Uterus (tissue), 4 donors: ENCODE measurements around the gene RNASE12. TPM values are rescaled to one million over a fixed set of nuclear protein-coding genes. Genes with fewer than 3 reads are reported as not detected.
A peak's percentile ranks its signal among the peaks of the same experiment; 100 is the strongest.

ENCODE experiments used
- DNase-seq, 2 donors: peaks; one replicate each; pipeline ENCODE4 v3.0.0-alpha.2; 2019 to 2020
- H3K27ac ChIP-seq, 2 donors: fragments of 200-600 bp; sonication (generic); 1 replicate in 1 of 2; 2 replicates in 1 of 2; pipeline ENCODE4 v1.5.1; 2016 to 2018
- H3K27me3 ChIP-seq, 2 donors: fragments of 200-600 bp; sonication (generic); one replicate each; pipeline ENCODE4 v1.5.1; 2018 to 2019; ENCODE audit warnings: control low read depth in 1 of 2
- H3K36me3 ChIP-seq, 2 donors: fragments of 200-600 bp; sonication (generic); one replicate each; pipeline ENCODE4 v1.5.1; 2019; ENCODE audit warnings: control low read depth in 1 of 2
- H3K4me1 ChIP-seq, 2 donors: fragments of 200-600 bp; sonication (generic); one replicate each; pipeline ENCODE4 v1.5.1; 2018 to 2019; ENCODE audit warnings: control low read depth in 1 of 2
- H3K4me3 ChIP-seq, 2 donors: fragments of 200-600 bp; sonication (generic); 1 replicate in 1 of 2; 2 replicates in 1 of 2; pipeline ENCODE4 v1.5.1; 2018 to 2019; ENCODE audit warnings: mild to moderate bottlenecking in 1 of 2
- H3K9me3 ChIP-seq, 2 donors: fragments of 200-600 bp; sonication (generic); one replicate each; pipeline ENCODE4 v1.5.1; 2019; ENCODE audit warnings: control low read depth in 1 of 2
- POLR2A ChIP-seq, 2 donors: fragments of 450-650 bp; IDR thresholded peaks; one replicate each; pipeline ENCODE4 v1.6.1; 2016; ENCODE audit warnings: antibody characterized with exemption in 2 of 2, mild to moderate bottlenecking in 1 of 2, moderate library complexity in 1 of 2
- intact Hi-C: fragments of 100-400 bp; cut with DNase I; formaldehyde crosslinking; loops from one replicate; pipeline ENCODE4 v1.15.1; 2023; ENCODE audit warnings: low total_unique reads
- total RNA-seq, 4 donors: library from RNA; depleted of rRNA in 3 of 4; stranded (reverse); fragments of >200 nt in 3 of 4; gene quantifications; one replicate each; pipeline versions ENCODE4 v1.1.0 to v1.2.4, GENCODE V29; 2014 to 2023
- TF ChIP-seq, protein P1 (sequence below), 4 experiments: fragments of 200-600 bp in 2 of 4; fragments of 450-650 bp in 2 of 4; sonication (generic) in 2 of 4; IDR thresholded peaks; one replicate each; pipeline ENCODE4 v1.5.1; 2016 to 2019; ENCODE audit warnings: antibody characterized with exemption in 4 of 4, mild to moderate bottlenecking in 2 of 4, moderate library complexity in 1 of 4
- donor health status: DM: yes; HTN: yes; CAD: no.

Gene RNASE12
- total RNA-seq, 4 donors from 2014 or later: not detected

GRCh38 chr14:20609215-20610001 lies 18.2 kb upstream of the RNASE12 start:
- TF ChIP-seq, protein P1, sequence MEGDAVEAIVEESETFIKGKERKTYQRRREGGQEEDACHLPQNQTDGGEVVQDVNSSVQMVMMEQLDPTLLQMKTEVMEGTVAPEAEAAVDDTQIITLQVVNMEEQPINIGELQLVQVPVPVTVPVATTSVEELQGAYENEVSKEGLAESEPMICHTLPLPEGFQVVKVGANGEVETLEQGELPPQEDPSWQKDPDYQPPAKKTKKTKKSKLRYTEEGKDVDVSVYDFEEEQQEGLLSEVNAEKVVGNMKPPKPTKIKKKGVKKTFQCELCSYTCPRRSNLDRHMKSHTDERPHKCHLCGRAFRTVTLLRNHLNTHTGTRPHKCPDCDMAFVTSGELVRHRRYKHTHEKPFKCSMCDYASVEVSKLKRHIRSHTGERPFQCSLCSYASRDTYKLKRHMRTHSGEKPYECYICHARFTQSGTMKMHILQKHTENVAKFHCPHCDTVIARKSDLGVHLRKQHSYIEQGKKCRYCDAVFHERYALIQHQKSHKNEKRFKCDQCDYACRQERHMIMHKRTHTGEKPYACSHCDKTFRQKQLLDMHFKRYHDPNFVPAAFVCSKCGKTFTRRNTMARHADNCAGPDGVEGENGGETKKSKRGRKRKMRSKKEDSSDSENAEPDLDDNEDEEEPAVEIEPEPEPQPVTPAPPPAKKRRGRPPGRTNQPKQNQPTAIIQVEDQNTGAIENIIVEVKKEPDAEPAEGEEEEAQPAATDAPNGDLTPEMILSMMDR (IDR thresholded peaks at IDR 0.05): peak; percentile 92 to 97 (median 94)
- TF ChIP-seq POLR2A (IDR thresholded peaks at IDR 0.05): no peak
- peak; percentile 69 to 81 for DNase-seq
- intact Hi-C loops: loop anchor here (10.0 kb wide), 1 partner anchor 275 kb away; the partner anchor contains the start of gene CCNB1IP1
- H3K9me3 ChIP-seq: no peaks in the 10 kb centered on the region
- H3K27ac ChIP-seq: peak overlapping the region; percentile 85 to 97
- H3K4me1 ChIP-seq: peaks cover 0 to under 1% of the 10 kb centered on the region in 2 donors
- H3K36me3 ChIP-seq: no peaks in the 10 kb centered on the region
- no peaks in the 10 kb centered on the region for H3K27me3 ChIP-seq
- H3K4me3 ChIP-seq: peak overlapping the region; percentile 86 to 95

- Histone ChIP-seq H3K36me3 (no peaks in the 10 kb centered on the region), H3K4me1 (no peaks in the 10 kb centered on the region), H3K4me3 (no peak overlapping the region), H3K9me3 (no peaks in the 10 kb centered on the region), H3K27ac (no peak overlapping the region), H3K27me3 (no peaks in the 10 kb centered on the region)
- intact Hi-C loops: loop anchor here (10.0 kb wide), 1 partner anchor 274 kb away; the partner anchor contains the start of gene CCNB1IP1
- no peak for DNase-seq
- TF ChIP-seq POLR2A (IDR thresholded peaks at IDR 0.05): no peak
- TF ChIP-seq, protein P1 (IDR thresholded peaks at IDR 0.05): no peak
These were observed 17.4 kb upstream of the RNASE12 start for GRCh38 chr14:20608383-20609110.

GRCh38 chr14:20607617-20608016 lies 16.4 kb upstream of the RNASE12 start:
- Histone ChIP-seq H3K27me3 (no peaks in the 10 kb centered on the region), H3K4me3 (no peak overlapping the region), H3K36me3 (no peaks in the 10 kb centered on the region), H3K4me1 (no peaks in the 10 kb centered on the region), H3K9me3 (no peaks in the 10 kb centered on the region), H3K27ac (no peak overlapping the region)
- intact Hi-C loops: loop anchor here (10.0 kb wide), 1 partner anchor 273 kb away; the partner anchor contains the start of gene CCNB1IP1
- TF ChIP-seq POLR2A (IDR thresholded peaks at IDR 0.05): no peak
- TF ChIP-seq, protein P1 (IDR thresholded peaks at IDR 0.05): no peak
- DNase-seq: no peak

DNA sequence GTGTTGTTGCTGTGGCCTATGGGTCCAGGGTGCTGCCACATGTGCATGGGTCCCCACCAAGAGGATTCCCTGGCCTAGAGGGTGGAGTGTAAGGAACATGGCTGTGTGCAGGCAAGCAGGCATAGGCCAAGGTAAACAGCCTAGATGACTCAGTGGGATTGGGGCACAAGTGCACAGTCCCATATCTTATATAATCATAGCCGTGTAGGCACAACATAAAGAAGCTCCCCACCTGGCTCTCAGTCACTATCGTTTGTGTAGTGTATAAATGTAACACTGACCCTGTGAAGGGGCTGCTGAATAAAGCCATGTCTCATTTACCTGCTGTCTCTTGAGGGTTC lies 15.7 kb upstream of the RNASE12 start:
- no peaks in the 10 kb centered on the region for H3K36me3 ChIP-seq
- H3K4me3 ChIP-seq: no peak overlapping the region
- H3K27ac ChIP-seq: no peak overlapping the region
- H3K27me3 ChIP-seq: no peaks in the 10 kb centered on the region
- H3K4me1 ChIP-seq: no peaks in the 10 kb centered on the region
- H3K9me3 ChIP-seq: no peaks in the 10 kb centered on the region
- no peak for DNase-seq
- intact Hi-C loops: loop anchor here (10.0 kb wide), 1 partner anchor 272 kb away; the partner anchor contains the start of gene CCNB1IP1
- no peak for TF ChIP-seq POLR2A (IDR thresholded peaks at IDR 0.05)
- TF ChIP-seq, protein P1 (IDR thresholded peaks at IDR 0.05): no peak
